Retinal pigment epithelial cell (primary cell): ENCODE results near the gene HUS1B.
A peak's percentile ranks its signal among the peaks of the same experiment; 100 is the strongest.
"Not testable (repeated sequence)": the region's sequence is repeated elsewhere in the genome, so short reads cannot be mapped to it uniquely, and the experiment has no call there.

Source experiments
- DNase-seq: peaks from one replicate; pipeline ENCODE4 v3.0.0-alpha.2; 2010; ENCODE audit warnings: low read depth
- H3K4me3 ChIP-seq: 2 replicates; pipeline ENCODE4 v1.5.1; 2011; ENCODE audit warnings: mild to moderate bottlenecking, low read length, control low read depth, moderate library complexity
- TF ChIP-seq, protein P1 (sequence below): conservative IDR thresholded peaks from 2 replicates; pipeline ENCODE4 v1.5.1; 2011; ENCODE audit warnings: low read depth, low read length, control low read depth, inconsistent platforms

The HUS1B gene

DNA sequence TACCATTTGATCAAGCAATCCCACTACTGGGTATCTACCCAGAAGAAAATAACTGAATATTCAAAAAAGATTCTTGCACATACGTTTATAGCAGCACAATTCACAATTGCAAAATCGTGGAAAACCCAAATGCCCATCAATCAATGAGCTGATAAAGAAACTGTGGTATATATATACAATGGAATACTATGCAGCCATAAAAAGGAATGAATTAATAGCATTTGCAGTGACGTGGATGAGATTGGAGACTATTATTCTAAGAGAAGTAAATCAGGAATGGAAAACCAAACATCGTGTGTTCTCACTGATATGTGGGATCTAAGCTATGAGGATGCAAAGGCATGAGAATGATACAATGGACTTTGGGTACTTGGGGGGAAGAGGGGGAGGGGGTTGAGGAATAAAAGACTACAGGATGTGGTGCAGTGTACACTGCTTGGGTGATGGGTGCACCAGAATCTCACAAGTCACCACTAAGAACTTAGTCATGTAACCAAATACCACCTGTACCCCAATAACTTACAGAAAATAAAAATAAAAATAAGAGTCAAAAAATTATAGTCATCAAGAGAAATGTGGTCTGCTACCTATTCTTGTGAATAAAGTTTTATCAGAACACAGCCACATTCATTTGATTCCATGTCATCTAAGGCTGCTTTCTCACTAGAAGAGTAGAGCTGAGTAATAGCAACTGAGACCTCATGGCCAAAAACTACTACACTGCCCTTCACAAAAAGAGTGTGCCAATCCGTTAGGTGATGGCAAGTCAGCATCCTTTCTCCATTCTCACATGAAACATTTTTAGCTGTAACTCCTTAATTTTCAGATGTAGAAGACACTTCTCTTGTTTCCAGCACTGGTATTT, 8.7 kb upstream of the HUS1B start:
- no peak for DNase-seq
- TF ChIP-seq, protein P1, sequence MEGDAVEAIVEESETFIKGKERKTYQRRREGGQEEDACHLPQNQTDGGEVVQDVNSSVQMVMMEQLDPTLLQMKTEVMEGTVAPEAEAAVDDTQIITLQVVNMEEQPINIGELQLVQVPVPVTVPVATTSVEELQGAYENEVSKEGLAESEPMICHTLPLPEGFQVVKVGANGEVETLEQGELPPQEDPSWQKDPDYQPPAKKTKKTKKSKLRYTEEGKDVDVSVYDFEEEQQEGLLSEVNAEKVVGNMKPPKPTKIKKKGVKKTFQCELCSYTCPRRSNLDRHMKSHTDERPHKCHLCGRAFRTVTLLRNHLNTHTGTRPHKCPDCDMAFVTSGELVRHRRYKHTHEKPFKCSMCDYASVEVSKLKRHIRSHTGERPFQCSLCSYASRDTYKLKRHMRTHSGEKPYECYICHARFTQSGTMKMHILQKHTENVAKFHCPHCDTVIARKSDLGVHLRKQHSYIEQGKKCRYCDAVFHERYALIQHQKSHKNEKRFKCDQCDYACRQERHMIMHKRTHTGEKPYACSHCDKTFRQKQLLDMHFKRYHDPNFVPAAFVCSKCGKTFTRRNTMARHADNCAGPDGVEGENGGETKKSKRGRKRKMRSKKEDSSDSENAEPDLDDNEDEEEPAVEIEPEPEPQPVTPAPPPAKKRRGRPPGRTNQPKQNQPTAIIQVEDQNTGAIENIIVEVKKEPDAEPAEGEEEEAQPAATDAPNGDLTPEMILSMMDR: no peak
- no peak overlapping the region for H3K4me3 ChIP-seq

DNA sequence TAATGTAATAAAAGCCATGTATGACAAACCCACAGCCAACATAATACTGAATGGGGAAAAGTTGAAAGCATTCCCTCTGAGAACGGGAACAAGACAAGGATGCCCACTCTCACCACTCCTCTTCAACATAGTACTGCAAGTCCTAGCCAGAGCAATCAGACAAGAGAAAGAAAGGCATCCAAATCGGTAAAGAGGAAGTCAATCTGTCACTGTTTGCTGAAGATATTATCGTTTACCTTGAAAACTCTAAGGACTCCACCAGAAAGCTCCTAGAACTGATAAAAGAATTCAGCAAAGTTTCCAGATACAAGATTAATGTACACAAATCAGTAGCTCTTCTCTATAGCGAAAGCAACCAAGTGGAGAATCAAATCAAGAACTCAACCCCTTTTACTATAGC, 6.9 kb upstream of the HUS1B start:
- not testable (repeated sequence) for DNase-seq, H3K4me3 ChIP-seq

DNA sequence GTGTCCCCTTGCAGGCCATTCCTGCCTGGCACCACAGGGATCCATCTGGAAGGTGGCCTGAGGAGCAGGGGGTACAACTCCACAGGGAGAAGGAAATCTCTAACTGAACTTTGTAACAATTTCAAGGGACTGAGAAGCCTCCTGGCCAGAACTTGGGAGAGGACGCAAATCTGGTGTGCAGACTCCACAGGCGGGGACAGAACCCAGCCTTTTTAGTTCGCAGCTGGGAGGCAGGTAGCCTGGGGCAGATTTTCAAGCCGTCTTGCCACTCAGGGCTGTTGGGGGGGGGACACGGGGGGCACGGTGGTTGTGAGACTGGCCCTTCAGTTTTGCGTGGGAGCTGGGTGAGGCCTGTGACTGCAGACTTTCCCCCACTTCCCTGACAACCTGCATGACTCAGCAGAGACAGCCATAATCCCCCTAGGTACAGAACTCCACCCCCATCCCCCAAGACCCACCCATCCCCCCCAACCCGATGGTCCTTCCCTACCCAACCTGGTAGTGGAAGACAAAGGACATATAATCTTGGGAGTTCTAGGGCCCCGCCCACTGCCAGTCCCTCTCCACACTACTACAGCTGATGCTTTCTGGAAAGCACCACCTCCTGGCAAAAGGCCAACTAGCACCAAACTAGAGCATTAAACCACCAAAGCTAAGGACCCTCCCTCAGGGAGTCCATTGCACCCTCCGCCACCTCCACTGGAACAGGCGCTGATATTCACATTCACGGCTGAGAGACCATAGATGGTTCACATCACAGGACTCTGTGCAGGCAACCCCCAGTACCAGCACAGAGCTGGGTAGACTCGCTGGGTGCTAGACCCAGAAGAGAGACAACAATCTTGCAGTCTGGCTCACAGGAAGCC, 3.0 kb upstream of the HUS1B start:
- H3K4me3 ChIP-seq: no peak overlapping the region
- TF ChIP-seq, protein P1: no peak
- no peak for DNase-seq

DNA sequence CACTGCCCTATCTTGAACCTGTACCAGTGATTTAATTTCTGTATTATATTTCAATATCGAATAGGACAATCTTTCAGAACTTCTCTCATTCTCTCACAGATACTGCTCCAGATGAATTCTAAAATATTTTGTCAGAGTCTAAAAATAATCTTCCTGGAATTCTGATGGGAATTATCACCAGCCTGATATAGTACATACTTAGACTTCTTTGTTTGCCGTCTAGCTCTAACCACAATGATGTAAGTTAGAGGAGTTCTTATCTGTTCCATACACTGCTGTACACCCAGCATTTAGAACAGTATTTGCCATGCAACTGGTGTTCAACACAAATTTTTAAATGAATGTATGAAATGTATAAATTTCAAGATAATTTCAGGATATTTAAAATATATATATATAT, 1.3 kb upstream of the HUS1B start:
- TF ChIP-seq, protein P1: no peak
- DNase-seq: peak; percentile 58
- H3K4me3 ChIP-seq: no peak overlapping the region

DNA sequence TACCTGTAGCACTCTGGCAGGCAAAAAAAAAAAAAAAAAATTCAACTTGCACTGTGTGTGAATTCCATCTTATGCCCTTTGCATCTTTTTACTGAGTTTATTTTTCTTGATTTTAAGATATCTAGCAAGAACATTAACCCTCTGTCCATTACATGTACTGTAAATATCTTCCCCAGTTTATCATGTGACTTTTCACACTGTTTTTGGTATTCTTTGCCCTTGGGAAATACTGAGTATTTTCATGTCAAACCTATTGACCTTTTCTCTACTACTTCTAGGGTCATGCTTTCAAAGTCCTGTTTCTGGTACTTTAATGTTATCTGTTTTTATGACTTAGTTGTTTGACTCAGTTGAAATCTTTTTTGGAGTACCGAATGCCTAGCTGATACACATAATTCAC, 843 bp upstream of the HUS1B start:
- DNase-seq: no peak
- TF ChIP-seq, protein P1: no peak

DNA sequence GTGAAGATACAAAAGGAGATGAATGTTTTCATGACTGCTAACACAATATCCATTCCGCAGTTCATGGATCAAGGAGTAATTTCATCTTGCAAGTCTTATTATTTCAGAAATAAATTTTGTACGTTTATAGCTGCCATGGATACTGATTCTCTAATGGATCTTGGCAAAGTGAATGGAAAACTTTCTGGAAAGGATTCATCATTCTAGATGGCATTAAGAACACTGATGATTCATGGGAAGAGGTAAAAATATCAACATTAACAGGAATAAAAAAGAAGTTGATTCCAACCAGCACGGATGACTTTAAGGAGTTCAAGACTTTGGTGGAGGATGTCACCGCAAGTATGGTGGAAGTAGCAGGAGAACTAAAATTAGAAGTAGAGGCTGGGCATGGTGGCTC, 2.8 kb downstream of the HUS1B start:
- DNase-seq: no peak
- no peak overlapping the region for H3K4me3 ChIP-seq
- TF ChIP-seq, protein P1: no peak

More for the DNA sequence above, 843 bp upstream of the HUS1B start:
- no peak overlapping the region for H3K4me3 ChIP-seq

DNA sequence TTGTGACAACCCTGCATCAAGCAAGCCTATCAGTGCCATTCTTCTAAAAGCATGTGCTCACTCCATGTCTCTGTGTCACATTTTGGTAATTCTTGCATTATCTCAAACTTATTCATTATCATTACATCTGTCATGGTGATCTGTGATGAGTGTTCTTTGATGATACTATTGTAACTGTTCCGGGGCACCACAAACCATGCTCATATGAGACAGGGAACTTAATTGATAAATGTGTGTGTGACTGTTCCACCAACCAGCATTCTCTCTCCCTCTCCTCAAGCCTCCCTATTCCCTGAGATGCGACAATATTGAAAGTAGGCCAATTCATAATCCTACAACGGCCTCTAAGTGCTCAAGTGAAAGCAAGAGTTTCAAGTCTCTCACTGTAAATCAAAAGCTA, 4.0 kb downstream of the HUS1B start:
- TF ChIP-seq, protein P1: no peak
- H3K4me3 ChIP-seq: no peak overlapping the region
- DNase-seq: no peak
